ENCODE results near the gene CAD.

DNA sequence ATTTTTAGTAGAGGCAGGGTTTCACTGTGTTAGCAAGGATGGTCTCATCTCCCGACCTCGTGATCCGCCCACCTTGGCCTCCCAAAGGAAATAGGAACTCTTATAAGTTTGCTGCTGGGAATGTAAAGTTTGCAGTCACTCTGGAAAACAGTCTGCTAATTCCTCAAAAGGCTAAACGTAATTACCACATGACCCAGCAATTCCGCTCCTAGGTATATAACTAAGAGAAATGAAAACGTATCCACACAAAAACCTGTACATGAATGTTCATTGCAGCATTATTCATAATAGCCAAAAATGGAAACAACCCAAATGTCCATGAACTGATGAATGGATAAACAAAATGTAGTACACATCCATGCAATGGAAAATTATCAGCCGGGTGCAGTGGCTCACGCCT lies 27.2 kb upstream of the CAD start:
- no peak for TF ChIP-seq POLR2A (IDR thresholded peaks at IDR 0.05)
- TF ChIP-seq, protein P1, sequence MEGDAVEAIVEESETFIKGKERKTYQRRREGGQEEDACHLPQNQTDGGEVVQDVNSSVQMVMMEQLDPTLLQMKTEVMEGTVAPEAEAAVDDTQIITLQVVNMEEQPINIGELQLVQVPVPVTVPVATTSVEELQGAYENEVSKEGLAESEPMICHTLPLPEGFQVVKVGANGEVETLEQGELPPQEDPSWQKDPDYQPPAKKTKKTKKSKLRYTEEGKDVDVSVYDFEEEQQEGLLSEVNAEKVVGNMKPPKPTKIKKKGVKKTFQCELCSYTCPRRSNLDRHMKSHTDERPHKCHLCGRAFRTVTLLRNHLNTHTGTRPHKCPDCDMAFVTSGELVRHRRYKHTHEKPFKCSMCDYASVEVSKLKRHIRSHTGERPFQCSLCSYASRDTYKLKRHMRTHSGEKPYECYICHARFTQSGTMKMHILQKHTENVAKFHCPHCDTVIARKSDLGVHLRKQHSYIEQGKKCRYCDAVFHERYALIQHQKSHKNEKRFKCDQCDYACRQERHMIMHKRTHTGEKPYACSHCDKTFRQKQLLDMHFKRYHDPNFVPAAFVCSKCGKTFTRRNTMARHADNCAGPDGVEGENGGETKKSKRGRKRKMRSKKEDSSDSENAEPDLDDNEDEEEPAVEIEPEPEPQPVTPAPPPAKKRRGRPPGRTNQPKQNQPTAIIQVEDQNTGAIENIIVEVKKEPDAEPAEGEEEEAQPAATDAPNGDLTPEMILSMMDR (IDR thresholded peaks at IDR 0.05), result no peak

Data from uterus (tissue), 2 donors.